H1 (cell line): ENCODE measurements around the gene PALM3. TPM values are rescaled to one million over a fixed set of nuclear protein-coding genes. Genes with fewer than 3 reads are reported as not detected.

Experiments used
- CTCF ChIA-PET: fragments of 300-600 bp; sonication (Branson Sonifier 250); formaldehyde crosslinking; loops from one replicate; lab custom pipeline; 2021; ENCODE audit not compliant: partially characterized antibody; lab: Charles Lee
- POLR2A ChIA-PET: fragments of 300-600 bp; sonication (Branson Sonifier 250); formaldehyde crosslinking; loops from one replicate; lab custom pipeline; 2021; ENCODE audit warnings: inconsistent platforms; ENCODE audit not compliant: partially characterized antibody; lab: Charles Lee
- DNase-seq, 2 experiments: peaks; one replicate each; pipeline versions ENCODE4 v3.0.0 to v3.0.0-alpha.2; 2010 to 2022; ENCODE audit warnings: low spot score in 2 of 2, low read depth in 1 of 2, mixed read lengths in 1 of 2
- FAIRE-seq: peaks from 2 replicates; lab custom pipeline; 2011; peaks lifted over from hg19 to GRCh38; lab: Jason Lieb, UNC
- H2AFZ ChIP-seq: 2 replicates; pipeline ENCODE4 v1.8.1; 2012; ENCODE audit warnings: low read length, inconsistent platforms
- H2AK5ac ChIP-seq: 2 replicates; pipeline ENCODE4 v1.6.1; 2013; ENCODE audit warnings: low read depth, low read length
- H2BK120ac ChIP-seq: replicated peaks from 2 replicates; pipeline ENCODE3; 2013; ENCODE audit warnings: low read depth, low read length, inconsistent platforms
- H2BK12ac ChIP-seq: 2 replicates; pipeline ENCODE4 v1.6.1; 2013; ENCODE audit warnings: low read depth, low read length
- H2BK15ac ChIP-seq: 2 replicates; pipeline ENCODE4 v1.6.1; 2013; ENCODE audit warnings: low read length
- H2BK20ac ChIP-seq: 2 replicates; pipeline ENCODE4 v1.6.1; 2013; ENCODE audit warnings: low read length
- H2BK5ac ChIP-seq: 2 replicates; pipeline ENCODE4 v1.6.1; 2013; ENCODE audit warnings: low read depth, low read length
- H3K14ac ChIP-seq: 2 replicates; pipeline ENCODE4 v1.6.1; 2013; ENCODE audit warnings: inconsistent platforms; ENCODE audit not compliant: insufficient read length
- H3K18ac ChIP-seq: 2 replicates; pipeline ENCODE4 v1.6.1; 2013; ENCODE audit warnings: low read length; ENCODE audit errors: extremely low read depth
- H3K23ac ChIP-seq: 2 replicates; pipeline ENCODE4 v1.6.1; 2013; ENCODE audit warnings: inconsistent platforms; ENCODE audit not compliant: insufficient read length
- H3K23me2 ChIP-seq: 2 replicates; pipeline ENCODE4 v1.6.1; 2013; ENCODE audit warnings: low read depth, low read length
- H3K27ac ChIP-seq: 2 replicates; pipeline ENCODE4 v1.6.1; 2011; ENCODE audit warnings: low read depth, low read length, inconsistent platforms
- H3K27me3 ChIP-seq, 4 experiments: replicated peaks in 1 of 4; 1 replicate in 1 of 4; 2 replicates in 3 of 4; pipeline versions ENCODE4 v1.6.1 to v1.8.1; 2011 to 2013; ENCODE audit warnings: low read length in 3 of 4, mild to moderate bottlenecking in 3 of 4, inconsistent platforms in 2 of 4, mixed read lengths in 2 of 4, moderate library complexity in 1 of 4; ENCODE audit not compliant: control insufficient read depth in 3 of 4, insufficient read depth in 3 of 4; ENCODE audit errors: extremely low read depth in 1 of 4
- H3K36me3 ChIP-seq, 4 experiments: 2 replicates each; pipeline versions ENCODE4 v1.6.1 to v1.8.1; 2011 to 2013; ENCODE audit warnings: mild to moderate bottlenecking in 4 of 4, low read length in 3 of 4, moderate library complexity in 2 of 4, control low read depth in 1 of 4, inconsistent platforms in 1 of 4; ENCODE audit not compliant: insufficient read depth in 4 of 4, control insufficient read depth in 2 of 4
- H3K4ac ChIP-seq: replicated peaks from 2 replicates; pipeline ENCODE3; 2013; ENCODE audit warnings: low read length, low read depth, mixed read lengths, inconsistent platforms; ENCODE audit not compliant: insufficient read length
- H3K4me1 ChIP-seq, 4 experiments: replicated peaks in 1 of 4; 1 replicate in 1 of 4; 2 replicates in 3 of 4; pipeline versions ENCODE4 v1.6.1 to v1.8.1; 2011 to 2013; ENCODE audit warnings: low read length in 3 of 4, inconsistent platforms in 2 of 4, mixed read lengths in 1 of 4; ENCODE audit not compliant: insufficient read depth in 4 of 4, control insufficient read depth in 3 of 4
- H3K4me2 ChIP-seq, 2 experiments: 2 replicates each; pipeline versions ENCODE4 v1.6.1 to v1.8.1; 2011 to 2013; ENCODE audit warnings: low read depth in 2 of 2, low read length in 2 of 2, control low read depth in 1 of 2, inconsistent platforms in 1 of 2, mild to moderate bottlenecking in 1 of 2; ENCODE audit not compliant: insufficient read depth in 1 of 2
- H3K4me3 ChIP-seq, 4 experiments: fragments of 200-600, 300-600 bp in 1 of 4; sonication (generic), shearing (Covaris generic), sonication (Bioruptor Twin) in 1 of 4; 2 replicates each; pipeline versions ENCODE4 v1.5.1 to v1.8.1; 2011 to 2016; ENCODE audit warnings: low read length in 4 of 4, low read depth in 3 of 4, control low read depth in 2 of 4, inconsistent platforms in 2 of 4, mild to moderate bottlenecking in 2 of 4, mixed read lengths in 1 of 4, moderate library complexity in 1 of 4; ENCODE audit not compliant: insufficient read depth in 2 of 4; ENCODE audit errors: extremely low read depth in 1 of 4
- H3K56ac ChIP-seq: replicated peaks from 2 replicates; pipeline ENCODE3; 2013; ENCODE audit warnings: low read depth, mild to moderate bottlenecking, mixed read lengths, low read length, inconsistent platforms; ENCODE audit not compliant: insufficient read length
- H3K79me1 ChIP-seq: 2 replicates; pipeline ENCODE4 v1.6.1; 2013; ENCODE audit warnings: low read depth, low read length, control low read depth
- H3K79me2 ChIP-seq, 2 experiments: 2 replicates each; pipeline versions ENCODE4 v1.6.1 to v1.8.1; 2012 to 2013; ENCODE audit warnings: low read length in 2 of 2, mild to moderate bottlenecking in 2 of 2, inconsistent platforms in 1 of 2; ENCODE audit not compliant: insufficient read depth in 2 of 2, control insufficient read depth in 1 of 2
- H3K9ac ChIP-seq, 4 experiments: replicated peaks in 1 of 4; 1 replicate in 1 of 4; 2 replicates in 3 of 4; pipeline versions ENCODE4 v1.6.1 to v1.8.1; 2011 to 2013; ENCODE audit warnings: low read depth in 3 of 4, low read length in 3 of 4, control low read depth in 2 of 4, mild to moderate bottlenecking in 2 of 4, moderate library complexity in 2 of 4, inconsistent platforms in 1 of 4; ENCODE audit errors: extremely low read depth in 1 of 4
- H3K9me3 ChIP-seq, 2 experiments: 2 replicates each; pipeline versions ENCODE4 v1.6.1 to v1.8.1; 2012 to 2013; ENCODE audit warnings: mild to moderate bottlenecking in 2 of 2, moderate library complexity in 2 of 2, control low read depth in 1 of 2, inconsistent platforms in 1 of 2, low read depth in 1 of 2, low read length in 1 of 2, mixed read lengths in 1 of 2; ENCODE audit not compliant: insufficient read depth in 2 of 2
- H4K20me1 ChIP-seq, 2 experiments: replicated peaks in 1 of 2; 2 replicates each; pipeline versions ENCODE3 to v1.8.1; 2011 to 2013; ENCODE audit warnings: inconsistent platforms in 2 of 2, low read length in 2 of 2, mild to moderate bottlenecking in 1 of 2; ENCODE audit not compliant: insufficient read depth in 2 of 2, control insufficient read depth in 1 of 2
- H4K5ac ChIP-seq: 2 replicates; pipeline ENCODE4 v1.6.1; 2013; ENCODE audit warnings: low read length, low read depth, mixed read lengths, inconsistent platforms; ENCODE audit not compliant: insufficient read length
- H4K8ac ChIP-seq: 2 replicates; pipeline ENCODE4 v1.8.0; 2013; ENCODE audit warnings: mild to moderate bottlenecking, moderate library complexity, low read length, inconsistent platforms; ENCODE audit not compliant: insufficient read depth; ENCODE audit errors: extremely low read depth
- H4K91ac ChIP-seq: replicated peaks from 2 replicates; pipeline ENCODE3; 2013; ENCODE audit warnings: low read length, mixed read lengths, inconsistent platforms; ENCODE audit not compliant: insufficient read length
- CREB1 ChIP-seq: IDR thresholded peaks from 2 replicates; pipeline ENCODE4 v1.6.1; 2012; ENCODE audit warnings: inconsistent platforms
- HDAC2 ChIP-seq, 2 experiments: fragments of 300-600 bp in 1 of 2; sonication (generic) in 1 of 2; IDR thresholded peaks; 2 replicates each; pipeline ENCODE4 v1.6.1; 2011 to 2012; ENCODE audit warnings: low read depth in 2 of 2, low read length in 2 of 2, mild to moderate bottlenecking in 2 of 2, moderate library complexity in 2 of 2, borderline replicate concordance in 1 of 2, inconsistent platforms in 1 of 2
- KDM1A ChIP-seq: fragments of 200-600, 300-600 bp; sonication (generic); IDR thresholded peaks from 2 replicates; pipeline ENCODE4 v1.7.1; 2016; ENCODE audit warnings: mild to moderate bottlenecking, low read length, borderline replicate concordance
- MAFK ChIP-seq: IDR thresholded peaks from 2 replicates; pipeline ENCODE4 v1.6.1; 2012; ENCODE audit warnings: low read depth, mild to moderate bottlenecking, improper control_type of control experiment, low read length
- PHF8 ChIP-seq: fragments of 200-600 bp; sonication (generic); conservative IDR thresholded peaks from 2 replicates; pipeline ENCODE4 v1.7.1; 2012; ENCODE audit warnings: low read depth, mild to moderate bottlenecking, inconsistent platforms, low read length, moderate library complexity
- RAD21 ChIP-seq, 2 experiments: IDR thresholded peaks in 1 of 2; conservative IDR thresholded peaks in 1 of 2; 2 replicates each; pipeline ENCODE4 v1.6.1; 2011; ENCODE audit warnings: low read depth in 2 of 2, low read length in 2 of 2, improper control_type of control experiment in 1 of 2, inconsistent platforms in 1 of 2, mild to moderate bottlenecking in 1 of 2, moderate library complexity in 1 of 2
- RXRA ChIP-seq: IDR thresholded peaks from 2 replicates; pipeline ENCODE4 v1.6.1; 2011; ENCODE audit warnings: low read depth, mild to moderate bottlenecking, low read length, moderate library complexity; ENCODE audit not compliant: insufficient read depth
- SIRT6 ChIP-seq: IDR thresholded peaks from one replicate; pipeline ENCODE4 v1.7.1; 2012; ENCODE audit warnings: low read length, inconsistent platforms
- TAF1 ChIP-seq: IDR thresholded peaks from 2 replicates; pipeline ENCODE4 v1.6.1; 2011; ENCODE audit warnings: mild to moderate bottlenecking, low read depth, low read length
- TCF12 ChIP-seq: IDR thresholded peaks from 2 replicates; pipeline ENCODE4 v1.6.1; 2011; ENCODE audit warnings: low read depth, mild to moderate bottlenecking, low read length
- YY1 ChIP-seq: IDR thresholded peaks from 2 replicates; pipeline ENCODE4 v1.6.1; 2011; ENCODE audit warnings: low read depth, mild to moderate bottlenecking, low read length
- WGBS, 2 experiments: shearing (Covaris generic) in 1 of 2; methylation state at CpG; one replicate each; pipeline versions ENCODE4 v1.1.6 to v1.1.7; 2013 to 2015; ENCODE audit warnings: low lambda C conversion rate in 2 of 2, mixed read lengths in 2 of 2, inconsistent platforms in 1 of 2, low coverage in 1 of 2, missing lambda C conversion rate in 1 of 2; ENCODE audit not compliant: insufficient replicate concordance in 2 of 2, insufficient coverage in 1 of 2, insufficient read length in 1 of 2; ENCODE audit errors: extremely low coverage in 1 of 2, missing lambda C conversion rate in 1 of 2; 5-methylcytosine and 5-hydroxymethylcytosine counted together
- polyA plus RNA-seq, 7 experiments: library from polyadenylated mRNA; depleted of rRNA in 3 of 7; stranded (reverse) in 5 of 7; unstranded in 2 of 7; fragments of >200 nt in 5 of 7; fragments of 200-250 nt in 2 of 7; gene quantifications; 1 replicate in 5 of 7; 2 replicates in 1 of 7; 4 replicates in 1 of 7; pipeline versions ENCODE4 v1.2.1 to v1.2.3, GENCODE V29; 2011 to 2013; ENCODE audit warnings: missing spikeins in 2 of 7, mixed read lengths in 2 of 7
- total RNA-seq: library from RNA; stranded (reverse); fragmentation: NEBNext Ultra II Directional; extraction: Animal tissue kit (Norgen Biotek cat#: 25700); gene quantifications from 2 replicates; pipeline ENCODE4 v1.2.1, GENCODE V29; 2021

Gene PALM3
- total and polyA plus RNA-seq, 2 of the 8 experiments (the other 6 are each of a cell fraction or from before 2014, with no cell fraction given), result 5.8 to 31.3 TPM

GRCh38 chr19:14059093-14059480 is 2.8 kb downstream of the PALM3 start:
- Histone ChIP-seq H2BK5ac (no peak overlapping the region), H2BK12ac (no peak overlapping the region), H3K36me3 (no peaks in the 10 kb centered on the region), H3K4me3 (no peak overlapping the region), H3K56ac (no peak overlapping the region), H3K23ac (no peak overlapping the region), H3K27me3 (peaks cover 5 to 19% (median 14%) of the 10 kb centered on the region in 4 experiments), H3K9ac (no peak overlapping the region), H4K5ac (no peak overlapping the region), H4K8ac (no peak overlapping the region), H3K14ac (no peak overlapping the region), H3K4me2 (peak overlapping the region; percentile 61 to 77; a peak in 2 of 4 replicates), H3K79me2 (no peaks in the 10 kb centered on the region), H2BK20ac (no peak overlapping the region), H3K23me2 (peaks cover 12% of the 10 kb centered on the region; the same call in 1 of the 2 replicates), H3K27ac (no peak overlapping the region), H2BK120ac (no peak overlapping the region), H3K4ac (no peak overlapping the region), H3K79me1 (no peaks in the 10 kb centered on the region), H2AK5ac (no peak overlapping the region), H3K4me1 (peaks cover 0 to 10% (median 3%) of the 10 kb centered on the region in 4 experiments; a peak in 4 of 7 replicates), H3K18ac (no peak overlapping the region), H2AFZ (no peak overlapping the region), H4K91ac (no peak overlapping the region), H4K20me1 (peaks cover 0 to 2% of the 10 kb centered on the region in 2 experiments), H3K9me3 (no peaks in the 10 kb centered on the region), H2BK15ac (no peak overlapping the region)
- 16% methylated on average over 15 of the region's 15 CpGs; no CpG with 5 or more reads in 1 of the 2 experiments for WGBS, 2 experiments
- no peak for FAIRE-seq
- ChIA-PET POLR2A (interaction anchor here (0.9 kb wide), 2 partner anchors 27 to 96 kb away, joined by 3 to 4 read pairs; partner anchors contain the start of gene IL27RA), CTCF (interaction anchor here (0.6 to 7.3 kb wide), 45 partner anchors 11 to 616 kb away, joined by 3 to 103 read pairs (median 4); partner anchors contain the start of genes ASF1B, C19orf67, IL27RA and MISP3)
- DNase-seq, result peak in 1 of 2 experiments; percentile 93
- TF ChIP-seq KDM1A (peak; percentile 92), RAD21 (IDR thresholded peaks at IDR 0.05 in 1 of 2, conservative IDR thresholded peaks at IDR 0.05 in 1 of 2; ENCODE audit: low read depth in 2 of 2, low read length in 2 of 2) (peak; percentile 50 to 52; a peak in 3 of 4 replicates), PHF8 (no peak), SIRT6 (no peak), TAF1 (no peak), CREB1 (peak; percentile 75), HDAC2 (IDR thresholded peaks at IDR 0.05; ENCODE audit: borderline replicate concordance in 1 of 2, low read depth in 2 of 2, low read length in 2 of 2) (peak in 1 of 2 experiments; percentile 88; a peak in 1 of 4 replicates), MAFK (no peak), RXRA (no peak), YY1 (peak; percentile 48; the same call in 1 of the 2 replicates), TCF12 (no peak)
